HT1080 (cell line): ENCODE data around the gene ELF2. TPM values are rescaled to one million over a fixed set of nuclear protein-coding genes. Genes with fewer than 3 reads are reported as not detected.
"Not testable (repeated sequence)": the region's sequence is repeated elsewhere in the genome, so short reads cannot be mapped to it uniquely, and the experiment has no call there.

Source experiments
- DNase-seq: peaks from one replicate; pipeline ENCODE4 v3.0.0-alpha.2; 2015; ENCODE audit warnings: low read depth
- total RNA-seq: library from RNA; depleted of rRNA; stranded (reverse); fragments of >200 nt; shearing (Covaris generic); gene quantifications from 2 replicates; pipeline ENCODE4 v1.2.3, GENCODE V29; 2014

Gene ELF2
- total RNA-seq, 1 experiment from 2014 or later: 26.3 TPM

DNA sequence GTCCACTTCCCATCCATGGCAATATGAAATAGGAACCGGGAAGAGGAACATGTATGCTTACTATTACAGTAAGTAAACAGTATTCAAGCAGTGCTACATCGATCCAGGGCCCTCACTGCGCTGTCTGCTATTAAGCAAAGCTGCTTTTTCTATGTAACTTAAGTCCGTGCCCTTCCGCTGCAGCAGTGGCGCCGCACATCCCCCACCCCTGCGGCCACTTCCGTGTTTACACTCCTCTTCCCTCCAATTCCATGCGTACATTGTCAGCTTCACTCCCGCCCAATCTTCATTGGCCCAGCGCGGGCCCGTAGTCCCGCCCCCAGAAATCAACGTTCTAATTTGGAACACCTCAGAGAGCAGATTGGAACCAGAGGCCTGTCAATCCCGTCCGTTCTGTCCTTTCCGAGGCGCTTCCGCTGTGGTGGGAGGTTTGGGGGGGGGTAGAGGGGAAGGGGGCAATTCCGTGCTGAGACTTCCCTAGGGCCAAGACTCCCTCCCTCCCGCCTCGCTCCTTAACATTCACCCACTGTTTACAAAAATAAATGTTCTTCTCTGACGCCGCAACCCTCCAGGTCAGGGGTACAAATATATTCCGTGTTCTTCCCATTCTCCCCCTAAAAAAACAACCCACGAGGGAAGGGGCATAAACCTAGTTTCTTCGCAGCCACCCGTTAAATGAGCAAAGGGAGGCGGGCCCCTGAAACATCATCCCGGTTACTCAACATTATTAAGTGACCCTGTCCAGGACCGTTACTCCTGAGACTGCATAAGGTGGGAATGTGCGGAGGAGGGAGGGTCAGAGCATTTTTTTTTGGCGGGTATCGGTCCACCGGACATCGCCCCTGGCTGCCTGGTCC lies 94.0 kb downstream of the ELF2 start:
- DNase-seq: peak; percentile 99

- DNase-seq: no peak
These were observed 98.1 kb downstream of the ELF2 start for GRCh38 chr4:139078926-139079325.

GRCh38 chr4:139077567-139078355 lies 99.3 kb downstream of the ELF2 start:
- no peak for DNase-seq

GRCh38 chr4:139076016-139076744 lies 100.8 kb downstream of the ELF2 start:
- no peak for DNase-seq

DNA sequence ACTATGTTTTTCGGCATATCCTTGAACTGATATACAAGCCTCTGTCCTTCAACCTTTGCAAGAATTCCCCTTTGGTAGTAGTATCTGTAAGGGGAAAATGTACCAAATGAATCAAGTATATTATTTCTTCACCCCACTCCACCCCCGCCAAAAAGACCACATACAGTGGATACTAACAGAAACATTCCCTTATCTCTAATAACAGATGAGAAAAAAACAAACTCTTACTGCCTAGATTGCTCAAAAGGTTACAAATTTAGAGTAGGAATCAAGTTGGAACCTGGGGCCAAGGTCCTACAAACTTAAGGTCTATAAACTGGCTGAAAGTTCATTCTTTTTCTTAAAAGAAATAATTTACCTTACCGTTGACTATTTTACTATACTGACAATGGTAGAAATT lies 116.4 kb downstream of the ELF2 start:
- no peak for DNase-seq

DNA sequence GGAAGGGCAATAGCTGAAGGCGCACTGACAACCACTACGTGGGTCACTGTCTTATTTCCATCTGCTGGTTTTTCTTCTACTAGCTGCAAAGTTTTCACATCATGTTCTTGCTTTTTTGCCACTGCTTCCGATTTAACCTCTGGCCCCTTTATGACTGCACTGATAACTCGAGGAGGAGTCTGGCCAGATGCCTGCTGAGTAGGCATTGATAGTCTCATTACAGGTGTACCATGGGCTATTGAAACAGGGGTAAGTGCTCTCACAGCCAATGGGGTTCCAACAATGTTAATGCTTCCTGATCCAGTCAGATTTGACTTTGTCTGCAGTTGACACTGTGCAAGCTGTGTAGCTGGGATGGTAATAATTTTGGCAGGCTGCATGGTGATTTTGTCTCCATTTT lies 118.0 kb downstream of the ELF2 start:
- not testable (repeated sequence) for DNase-seq

GRCh38 chr4:139054791-139055505 lies 122.1 kb downstream of the ELF2 start:
- no peak for DNase-seq

DNA sequence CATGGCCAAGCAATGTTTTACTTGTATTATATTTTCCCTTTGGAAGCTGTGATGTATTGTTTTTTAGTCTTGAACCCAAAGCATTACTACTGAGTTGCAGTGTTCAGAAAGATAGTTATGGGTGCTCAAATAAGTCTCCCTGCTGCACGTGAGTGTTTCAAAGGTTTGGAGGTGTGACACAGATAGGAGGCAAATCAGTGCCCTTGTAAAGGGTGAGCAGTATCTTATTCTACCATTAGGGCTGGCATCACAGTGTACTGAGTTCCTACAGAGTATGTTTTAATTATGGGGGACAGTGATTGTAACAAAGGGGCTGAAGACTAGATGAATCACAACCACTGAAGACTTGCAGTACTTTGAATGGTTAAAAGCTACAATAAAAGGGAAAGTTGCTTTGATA lies 123.1 kb downstream of the ELF2 start:
- no peak for DNase-seq

DNA sequence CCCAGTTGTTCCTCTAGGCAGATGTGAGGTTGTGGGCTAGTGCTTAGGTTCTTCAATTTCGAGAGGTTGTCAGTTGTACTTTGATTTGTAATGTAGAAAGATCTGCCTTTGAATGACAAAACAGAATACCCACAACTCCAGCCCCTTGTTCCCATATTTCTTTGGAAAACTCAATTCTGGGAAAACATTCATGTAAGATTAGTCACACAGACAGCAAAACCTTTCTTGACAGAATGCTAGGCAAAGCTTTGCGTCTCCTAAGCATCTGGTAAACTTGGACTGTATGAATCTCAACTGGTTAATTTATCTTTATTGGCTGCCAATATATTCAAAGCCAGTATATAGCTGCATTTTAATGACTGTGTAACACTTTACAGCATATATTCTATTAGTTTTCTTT lies 126.6 kb downstream of the ELF2 start:
- peak; percentile 20 for DNase-seq

- no peak for DNase-seq
These were observed 129.0 kb downstream of the ELF2 start for GRCh38 chr4:139048026-139048425.

DNA sequence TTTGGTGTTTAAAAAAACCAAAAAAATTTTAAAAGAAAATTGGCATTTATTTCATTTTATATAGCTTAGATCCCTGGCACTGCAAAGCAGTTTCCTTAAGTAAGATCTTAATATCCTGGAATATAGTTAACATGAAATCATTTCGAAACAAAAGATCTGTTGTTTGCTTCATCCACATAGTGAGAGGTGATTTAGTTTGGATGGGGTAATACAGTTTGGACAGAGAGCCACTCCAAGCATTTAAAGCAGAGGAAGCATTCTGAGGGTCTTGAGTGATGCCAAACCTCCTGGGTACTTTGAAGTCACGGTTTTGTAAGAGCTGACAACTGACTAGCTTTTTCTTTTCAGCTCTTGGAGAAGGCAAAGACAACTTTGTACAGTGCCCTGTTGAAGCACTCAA lies 132.7 kb downstream of the ELF2 start:
- no peak for DNase-seq

- no peak for DNase-seq
These were observed 134.0 kb downstream of the ELF2 start for GRCh38 chr4:139042981-139043460.

DNA sequence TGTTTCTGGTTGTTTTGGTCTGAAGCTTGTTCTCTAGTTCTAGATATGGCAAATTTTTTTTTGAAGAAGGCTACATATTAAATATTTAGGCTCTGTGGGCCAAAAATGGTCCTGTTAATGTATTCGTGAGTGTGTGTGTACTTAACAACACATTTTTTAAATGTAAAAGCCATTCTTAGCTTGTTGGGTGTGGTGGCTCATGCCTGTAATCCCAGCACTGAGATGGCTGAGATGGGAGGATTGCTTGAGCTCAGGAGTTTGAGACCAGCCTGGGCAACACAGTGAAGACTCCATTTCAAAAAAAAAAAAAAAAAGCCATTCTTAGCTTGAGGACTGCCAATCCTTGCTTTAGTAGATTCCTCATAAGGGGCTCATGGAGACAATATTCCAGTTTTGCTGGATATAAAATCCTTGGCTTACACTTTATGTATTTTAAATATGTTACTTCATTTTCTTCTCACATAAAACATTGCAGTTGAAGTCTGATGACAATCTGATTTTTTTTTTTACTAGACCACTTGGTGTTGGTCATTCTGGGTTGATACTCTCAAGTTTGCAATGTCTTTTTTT lies 138.1 kb downstream of the ELF2 start:
- no peak for DNase-seq

DNA sequence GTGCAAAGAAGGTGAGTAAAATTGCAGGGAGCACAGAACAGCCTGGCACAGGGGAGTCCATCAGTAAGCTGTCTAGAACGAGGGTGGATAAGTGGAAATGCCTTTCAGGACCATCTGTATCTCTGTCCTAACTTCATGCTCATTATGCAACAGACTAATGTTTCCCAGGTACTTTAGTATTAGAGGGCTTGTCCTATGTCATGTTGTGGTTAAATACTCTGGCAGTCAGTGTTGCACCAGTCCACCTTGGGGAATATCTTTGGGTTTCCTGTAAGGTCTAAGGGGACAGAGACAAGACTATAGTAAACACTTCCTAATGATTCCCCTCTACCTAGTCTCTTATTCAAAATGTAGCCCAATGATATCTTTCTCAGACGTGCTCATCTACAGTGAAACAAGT lies 140.1 kb downstream of the ELF2 start:
- no peak for DNase-seq

GRCh38 chr4:139035650-139036049 lies 141.4 kb downstream of the ELF2 start:
- DNase-seq: no peak

DNA sequence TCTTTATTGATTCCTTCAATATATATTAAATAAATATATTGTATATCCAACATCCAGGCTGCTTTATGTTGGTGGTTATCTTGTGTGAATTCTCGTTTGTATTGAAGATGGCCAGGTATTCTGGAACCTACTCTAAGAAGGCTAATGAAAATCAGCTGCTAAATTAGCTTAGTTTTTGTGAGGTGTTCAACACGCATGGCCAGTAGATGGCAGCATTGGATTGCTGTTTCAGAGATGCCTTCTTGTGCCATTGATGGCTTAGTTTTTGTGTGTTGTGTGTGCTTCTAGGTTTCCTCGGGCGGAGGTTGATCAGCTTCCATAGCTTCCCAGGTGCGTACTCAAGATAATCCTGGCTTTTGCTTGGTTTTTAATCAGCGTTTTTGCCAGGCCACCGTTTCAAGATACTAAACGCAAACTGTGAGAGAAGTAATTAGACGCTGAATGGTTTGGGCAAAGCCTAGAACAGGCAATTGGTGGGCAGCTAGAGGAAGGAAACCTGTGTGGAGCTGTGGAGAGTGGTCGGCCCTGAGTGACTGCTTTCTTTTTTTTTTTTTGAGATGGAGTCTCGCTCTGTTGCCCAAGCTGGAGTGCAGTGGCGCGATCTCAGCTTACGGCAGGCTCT lies 146.3 kb downstream of the ELF2 start:
- peak; percentile 66 for DNase-seq

- not testable (repeated sequence) for DNase-seq
These were observed 147.1 kb downstream of the ELF2 start for GRCh38 chr4:139029866-139030363.

- no peak for DNase-seq
These were observed 148.8 kb downstream of the ELF2 start for GRCh38 chr4:139028191-139028661.

GRCh38 chr4:139027776-139028175 lies 149.2 kb downstream of the ELF2 start:
- DNase-seq: no peak

DNA sequence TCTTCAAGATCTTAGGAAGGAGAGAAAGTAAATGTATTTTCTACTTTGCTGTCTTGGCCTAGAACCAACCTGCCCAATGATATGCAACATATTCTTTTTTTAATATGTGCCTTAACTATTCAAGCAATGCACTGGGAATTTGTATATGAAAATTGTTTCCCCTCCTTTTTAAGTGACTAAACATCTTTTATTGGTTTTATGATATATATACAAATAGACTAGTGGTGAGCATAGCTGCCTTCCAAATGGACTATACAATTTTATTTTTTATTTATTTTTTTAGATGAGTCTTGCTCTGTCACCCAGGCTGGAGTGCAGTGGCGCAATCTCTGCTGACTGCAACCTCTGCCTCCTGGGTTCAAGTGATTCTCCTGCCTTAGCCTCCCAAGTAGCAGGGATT lies 151.2 kb downstream of the ELF2 start:
- no peak for DNase-seq
